Duodenal mucosa (tissue), 2 donors: Measurements from ENCODE around the gene CDC42.

ENCODE experiments used
- H3K27ac ChIP-seq: one replicate; pipeline ENCODE4 v1.7.0; 2013; ENCODE audit warnings: low read depth, low read length
- H3K27me3 ChIP-seq, 2 donors: one replicate each; pipeline ENCODE4 v1.7.0; 2013; ENCODE audit warnings: low read length in 2 of 2, control low read depth in 1 of 2; ENCODE audit not compliant: insufficient read depth in 2 of 2, control insufficient read depth in 1 of 2
- H3K36me3 ChIP-seq, 2 donors: one replicate each; pipeline ENCODE4 v1.7.0; 2013; ENCODE audit warnings: low read length in 2 of 2, control low read depth in 1 of 2; ENCODE audit not compliant: insufficient read depth in 2 of 2, control insufficient read depth in 1 of 2
- H3K4me1 ChIP-seq, 2 donors: one replicate each; pipeline ENCODE4 v1.7.0; 2013; ENCODE audit warnings: low read length in 2 of 2, control low read depth in 1 of 2; ENCODE audit not compliant: insufficient read depth in 2 of 2, control insufficient read depth in 1 of 2
- H3K4me3 ChIP-seq, 2 donors: one replicate each; pipeline ENCODE4 v1.7.0; 2013; ENCODE audit warnings: low read length in 2 of 2, low read depth in 1 of 2
- H3K9ac ChIP-seq, 2 donors: one replicate each; pipeline ENCODE4 v1.7.0; 2013; ENCODE audit warnings: low read length in 2 of 2, low read depth in 1 of 2
- H3K9me3 ChIP-seq, 2 donors: one replicate each; pipeline ENCODE4 v1.7.0; 2013; ENCODE audit warnings: low read length in 2 of 2, control low read depth in 1 of 2; ENCODE audit not compliant: control insufficient read depth in 1 of 2

CDC42 gene

GRCh38 chr1:22114083-22115012, 61.8 kb downstream of the CDC42 start:
- H3K4me1 ChIP-seq, result peaks cover 24 to 38% of the 10 kb centered on the region in 2 donors
- peaks cover 6 to 45% of the 10 kb centered on the region in 2 donors for H3K36me3 ChIP-seq
- no peaks in the 10 kb centered on the region for H3K9me3 ChIP-seq
- no peaks in the 10 kb centered on the region for H3K27me3 ChIP-seq
- H3K9ac ChIP-seq, result peak overlapping the region; percentile 11 to 41
- H3K27ac ChIP-seq, result no peak overlapping the region
- no peak overlapping the region for H3K4me3 ChIP-seq

GRCh38 chr1:22115286-22115685, 62.8 kb downstream of the CDC42 start:
- peaks cover 6 to 49% of the 10 kb centered on the region in 2 donors for H3K36me3 ChIP-seq
- peak overlapping the region in 1 of 2 donors; percentile 11 for H3K9ac ChIP-seq
- H3K27me3 ChIP-seq, result no peaks in the 10 kb centered on the region
- H3K27ac ChIP-seq, result no peak overlapping the region
- no peak overlapping the region for H3K4me3 ChIP-seq
- H3K9me3 ChIP-seq, result no peaks in the 10 kb centered on the region
- H3K4me1 ChIP-seq, result peaks cover 24 to 38% of the 10 kb centered on the region in 2 donors

GRCh38 chr1:22117238-22117637, 64.7 kb downstream of the CDC42 start:
- Histone ChIP-seq H3K36me3 (peaks cover 0 to 44% of the 10 kb centered on the region in 2 donors), H3K9me3 (no peaks in the 10 kb centered on the region), H3K27me3 (no peaks in the 10 kb centered on the region), H3K4me3 (no peak overlapping the region), H3K9ac (no peak overlapping the region), H3K27ac (no peak overlapping the region), H3K4me1 (peaks cover 20 to 38% of the 10 kb centered on the region in 2 donors)

GRCh38 chr1:22117851-22118250, 65.3 kb downstream of the CDC42 start:
- Histone ChIP-seq H3K4me3 (no peak overlapping the region), H3K27ac (no peak overlapping the region), H3K27me3 (no peaks in the 10 kb centered on the region), H3K9me3 (no peaks in the 10 kb centered on the region), H3K36me3 (peaks cover 0 to 38% of the 10 kb centered on the region in 2 donors), H3K4me1 (peaks cover 20 to 38% of the 10 kb centered on the region in 2 donors), H3K9ac (no peak overlapping the region)

GRCh38 chr1:22118291-22118992, 65.9 kb downstream of the CDC42 start:
- Histone ChIP-seq H3K9me3 (no peaks in the 10 kb centered on the region), H3K4me1 (peaks cover 20 to 38% of the 10 kb centered on the region in 2 donors), H3K36me3 (peaks cover 0 to 34% of the 10 kb centered on the region in 2 donors), H3K27me3 (no peaks in the 10 kb centered on the region), H3K27ac (no peak overlapping the region), H3K4me3 (no peak overlapping the region), H3K9ac (no peak overlapping the region)

GRCh38 chr1:22119626-22120468, 67.3 kb downstream of the CDC42 start:
- Histone ChIP-seq H3K27ac (no peak overlapping the region), H3K4me3 (no peak overlapping the region), H3K27me3 (no peaks in the 10 kb centered on the region), H3K9me3 (no peaks in the 10 kb centered on the region), H3K9ac (no peak overlapping the region), H3K4me1 (peaks cover 8 to 26% of the 10 kb centered on the region in 2 donors), H3K36me3 (peaks cover 0 to 27% of the 10 kb centered on the region in 2 donors)

- Histone ChIP-seq H3K27me3 (no peaks in the 10 kb centered on the region), H3K27ac (no peak overlapping the region), H3K4me3 (no peak overlapping the region), H3K9me3 (no peaks in the 10 kb centered on the region), H3K9ac (no peak overlapping the region), H3K36me3 (peaks cover 0 to 22% of the 10 kb centered on the region in 2 donors), H3K4me1 (peaks cover 2 to 20% of the 10 kb centered on the region in 2 donors)
Measured at GRCh38 chr1:22120469-22120790, 67.9 kb downstream of the CDC42 start.

- Histone ChIP-seq H3K27me3 (no peaks in the 10 kb centered on the region), H3K27ac (no peak overlapping the region), H3K9ac (no peak overlapping the region), H3K4me3 (no peak overlapping the region), H3K36me3 (peaks cover 0 to 22% of the 10 kb centered on the region in 2 donors), H3K9me3 (no peaks in the 10 kb centered on the region), H3K4me1 (peaks cover 0 to 20% of the 10 kb centered on the region in 2 donors)
Measured at GRCh38 chr1:22121421-22121911, 69.0 kb downstream of the CDC42 start.

GRCh38 chr1:22122273-22123070, 70.0 kb downstream of the CDC42 start:
- H3K27me3 ChIP-seq, result no peaks in the 10 kb centered on the region
- no peak overlapping the region for H3K4me3 ChIP-seq
- H3K27ac ChIP-seq, result no peak overlapping the region
- peaks cover 0 to 22% of the 10 kb centered on the region in 2 donors for H3K36me3 ChIP-seq
- no peak overlapping the region for H3K9ac ChIP-seq
- H3K9me3 ChIP-seq, result no peaks in the 10 kb centered on the region
- peaks cover 0 to 12% of the 10 kb centered on the region in 2 donors for H3K4me1 ChIP-seq
